Breast epithelium (tissue), 3 donors: Measurements from ENCODE around the gene HOXA6.

Experiments
- CTCF ChIP-seq, 3 donors: fragments of 450-650 bp; IDR thresholded peaks; one replicate each; pipeline ENCODE4 v1.5.1; 2016 to 2017; ENCODE audit warnings: antibody characterized with exemption in 3 of 3, mild to moderate bottlenecking in 3 of 3, moderate library complexity in 3 of 3
- POLR2A ChIP-seq: fragments of 450-650 bp; IDR thresholded peaks from one replicate; pipeline ENCODE4 v1.6.1; 2016; ENCODE audit warnings: antibody characterized with exemption, mild to moderate bottlenecking, moderate library complexity
- POLR2AphosphoS5 ChIP-seq, 3 donors: sonication (generic); formaldehyde crosslinking; IDR thresholded peaks; one replicate each; pipeline ENCODE4 v1.6.1; 2017; ENCODE audit warnings: antibody characterized with exemption in 3 of 3

GRCh38 chr7:27116031-27116961, 31.3 kb downstream of the HOXA6 start:
- TF ChIP-seq CTCF (IDR thresholded peaks at IDR 0.05) (no peak), POLR2AphosphoS5 (IDR thresholded peaks at IDR 0.05) (no peak), POLR2A (no peak)
